ENCODE data around the gene F12.
"Not testable (repeated sequence)": the region's sequence is repeated elsewhere in the genome, so short reads cannot be mapped to it uniquely, and the experiment has no call there.

Gene F12

DNA sequence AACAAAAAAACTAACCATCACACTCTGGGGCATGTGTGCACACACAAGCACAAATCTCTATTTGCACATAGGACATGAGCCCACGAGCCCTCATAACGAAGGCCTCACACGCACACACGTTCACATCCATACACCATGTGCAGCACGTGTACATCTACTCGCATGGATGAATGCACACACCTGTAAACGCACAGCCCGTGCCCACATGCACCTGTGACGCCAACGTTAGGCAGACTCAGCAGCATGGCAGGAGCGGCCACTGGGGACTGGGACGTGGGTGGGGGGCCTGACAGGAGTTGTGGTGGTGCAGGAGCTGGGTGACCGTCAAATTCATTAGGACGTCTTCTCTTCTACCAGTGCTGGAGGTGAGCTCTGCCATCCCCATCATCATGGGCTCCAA, 22.0 kb downstream of the F12 start:
- no peaks in the 10 kb centered on the region for H3K4me1 ChIP-seq (ENCODE audit: control insufficient read depth, low read depth, low read length)
- H3K4me3 ChIP-seq (ENCODE audit: low read length), result no peak overlapping the region
- no peak overlapping the region for H3K27ac ChIP-seq (ENCODE audit: low read length)
- no peaks in the 10 kb centered on the region for H3K9me3 ChIP-seq (ENCODE audit: control insufficient read depth, low read depth, low read length)
- no peak overlapping the region for H3K9ac ChIP-seq (ENCODE audit: low read length)
- peaks cover 17% of the 10 kb centered on the region for H3K27me3 ChIP-seq (ENCODE audit: control insufficient read depth, insufficient read depth, low read length)
- no peaks in the 10 kb centered on the region for H3K36me3 ChIP-seq (ENCODE audit: control insufficient read depth, low read depth, low read length)

DNA sequence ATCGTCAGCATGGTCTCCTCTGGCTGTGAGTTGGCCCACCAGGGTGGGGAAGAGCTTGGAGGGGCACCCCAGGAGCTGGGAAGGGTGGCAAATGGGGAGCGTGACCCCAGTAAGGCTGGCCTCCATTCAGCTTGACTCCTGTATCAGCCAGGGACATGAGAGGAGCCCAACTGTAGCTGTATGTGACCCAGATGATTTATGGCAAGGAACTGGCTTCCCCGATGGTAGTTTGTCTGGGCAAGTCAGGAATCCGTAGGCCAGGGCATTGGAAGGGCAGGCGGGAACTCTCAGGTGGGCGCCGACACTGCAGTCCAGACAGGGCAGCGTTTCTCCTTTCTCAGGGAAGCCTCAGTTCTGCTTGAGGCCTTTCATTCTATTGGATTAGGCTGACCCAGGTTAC, 22.8 kb downstream of the F12 start:
- Histone ChIP-seq H3K27me3 (ENCODE audit: control insufficient read depth, insufficient read depth, low read length) (peaks cover 17% of the 10 kb centered on the region), H3K4me1 (ENCODE audit: control insufficient read depth, low read depth, low read length) (no peaks in the 10 kb centered on the region), H3K4me3 (ENCODE audit: low read length) (no peak overlapping the region), H3K9me3 (ENCODE audit: control insufficient read depth, low read depth, low read length) (no peaks in the 10 kb centered on the region), H3K27ac (ENCODE audit: low read length) (no peak overlapping the region), H3K9ac (ENCODE audit: low read length) (no peak overlapping the region), H3K36me3 (ENCODE audit: control insufficient read depth, low read depth, low read length) (no peaks in the 10 kb centered on the region)

- H3K27me3 ChIP-seq (ENCODE audit: control insufficient read depth, insufficient read depth, low read length), result peaks cover 17% of the 10 kb centered on the region
- no peaks in the 10 kb centered on the region for H3K36me3 ChIP-seq (ENCODE audit: control insufficient read depth, low read depth, low read length)
- no peak overlapping the region for H3K27ac ChIP-seq (ENCODE audit: low read length)
- H3K4me1 ChIP-seq (ENCODE audit: control insufficient read depth, low read depth, low read length), result no peaks in the 10 kb centered on the region
- H3K9ac ChIP-seq (ENCODE audit: low read length), result no peak overlapping the region
- no peak overlapping the region for H3K4me3 ChIP-seq (ENCODE audit: low read length)
- H3K9me3 ChIP-seq (ENCODE audit: control insufficient read depth, low read depth, low read length), result no peaks in the 10 kb centered on the region
Measured at GRCh38 chr5:177385720-177386119, 23.6 kb downstream of the F12 start.

- H3K9ac ChIP-seq (ENCODE audit: low read length), result no peak within 1 kb of the TSS
- no peak within 1 kb of the TSS for H3K27ac ChIP-seq (ENCODE audit: low read length)
- no peaks in the 10 kb centered on the region for H3K4me1 ChIP-seq (ENCODE audit: control insufficient read depth, low read depth, low read length)
- no peaks in the 10 kb centered on the region for H3K9me3 ChIP-seq (ENCODE audit: control insufficient read depth, low read depth, low read length)
- peaks cover 5% of the 10 kb centered on the region for H3K27me3 ChIP-seq (ENCODE audit: control insufficient read depth, insufficient read depth, low read length)
- H3K4me3 ChIP-seq (ENCODE audit: low read length), result no peak within 1 kb of the TSS
- H3K36me3 ChIP-seq (ENCODE audit: control insufficient read depth, low read depth, low read length), result no peaks in the 10 kb centered on the region
Measured at GRCh38 chr5:177384134-177384533, 25.2 kb downstream of the F12 start, which contains the start of gene SLC34A1. SLC34A1 (plus strand) TSS chr5:177384434; CDS start chr5:177385742, 1,308 bp downstream.

- Histone ChIP-seq H3K9ac (ENCODE audit: low read length) (no peak overlapping the region), H3K36me3 (ENCODE audit: control insufficient read depth, low read depth, low read length) (no peaks in the 10 kb centered on the region), H3K27ac (ENCODE audit: low read length) (no peak overlapping the region), H3K9me3 (ENCODE audit: control insufficient read depth, low read depth, low read length) (no peaks in the 10 kb centered on the region), H3K4me3 (ENCODE audit: low read length) (no peak overlapping the region), H3K27me3 (ENCODE audit: control insufficient read depth, insufficient read depth, low read length) (no peaks in the 10 kb centered on the region), H3K4me1 (ENCODE audit: control insufficient read depth, low read depth, low read length) (no peaks in the 10 kb centered on the region)
Measured at GRCh38 chr5:177383181-177383580, 26.2 kb downstream of the F12 start.

DNA sequence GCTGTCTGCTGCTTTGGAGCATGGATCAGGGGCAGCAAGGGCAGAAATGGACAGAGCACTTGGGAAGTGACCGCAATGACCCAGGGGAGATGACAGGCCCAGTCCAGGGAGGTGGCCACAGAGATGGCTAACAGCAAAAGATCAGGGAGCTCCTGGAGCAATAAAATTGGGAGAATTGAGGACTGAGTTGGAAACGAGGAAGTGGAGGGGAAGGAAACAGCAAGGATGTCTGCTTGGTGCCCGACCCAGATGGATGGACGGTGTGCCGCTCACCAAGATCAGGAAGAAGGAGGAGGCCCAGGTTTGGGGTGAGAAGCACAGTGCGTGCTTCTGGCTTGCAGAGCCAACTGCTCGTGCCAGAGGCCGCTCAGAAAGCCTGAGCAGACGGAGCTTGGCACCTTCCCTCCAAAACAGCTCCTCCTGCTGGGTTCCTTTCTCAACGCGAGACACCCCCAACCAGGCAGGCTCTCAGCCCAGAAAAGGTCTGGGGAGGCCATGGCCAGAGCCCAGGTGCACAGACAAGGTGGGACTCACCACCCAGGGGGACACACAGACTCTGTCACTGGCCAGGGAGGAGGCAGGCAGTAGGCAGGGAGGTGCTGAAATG, 26.8 kb downstream of the F12 start:
- no peak overlapping the region for H3K27ac ChIP-seq (ENCODE audit: low read length)
- H3K36me3 ChIP-seq (ENCODE audit: control insufficient read depth, low read depth, low read length), result no peaks in the 10 kb centered on the region
- no peak overlapping the region for H3K9ac ChIP-seq (ENCODE audit: low read length)
- peaks cover 3% of the 10 kb centered on the region for H3K4me1 ChIP-seq (ENCODE audit: control insufficient read depth, low read depth, low read length)
- H3K9me3 ChIP-seq (ENCODE audit: control insufficient read depth, low read depth, low read length), result no peaks in the 10 kb centered on the region
- H3K4me3 ChIP-seq (ENCODE audit: low read length), result no peak overlapping the region
- H3K27me3 ChIP-seq (ENCODE audit: control insufficient read depth, insufficient read depth, low read length), result no peaks in the 10 kb centered on the region

DNA sequence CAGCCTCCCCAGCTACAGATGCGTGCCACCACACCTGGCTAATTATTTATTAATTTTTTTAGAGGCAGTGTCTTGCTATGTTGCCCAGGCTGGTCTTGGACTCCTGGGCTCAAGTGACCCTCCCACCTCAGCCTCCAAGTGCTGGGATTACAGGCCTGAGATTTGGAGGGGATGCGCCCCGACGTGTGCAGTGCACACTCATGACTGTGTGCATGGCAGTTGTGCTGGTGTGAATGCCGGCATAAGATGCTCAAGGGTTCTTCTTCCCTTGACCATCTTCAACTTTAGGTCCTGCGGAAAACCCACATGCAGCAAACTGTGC, 28.6 kb downstream of the F12 start:
- H3K27ac ChIP-seq (ENCODE audit: low read length), result no peak overlapping the region
- H3K27me3 ChIP-seq (ENCODE audit: control insufficient read depth, insufficient read depth, low read length), result no peaks in the 10 kb centered on the region
- H3K9ac ChIP-seq (ENCODE audit: low read length), result no peak overlapping the region
- no peaks in the 10 kb centered on the region for H3K36me3 ChIP-seq (ENCODE audit: control insufficient read depth, low read depth, low read length)
- peaks cover 3% of the 10 kb centered on the region for H3K4me1 ChIP-seq (ENCODE audit: control insufficient read depth, low read depth, low read length)
- H3K4me3 ChIP-seq (ENCODE audit: low read length), result no peak overlapping the region
- H3K9me3 ChIP-seq (ENCODE audit: control insufficient read depth, low read depth, low read length), result no peaks in the 10 kb centered on the region

- H3K4me3 ChIP-seq (ENCODE audit: low read length), result no peak overlapping the region
- peaks cover 5% of the 10 kb centered on the region for H3K4me1 ChIP-seq (ENCODE audit: control insufficient read depth, low read depth, low read length)
- no peak overlapping the region for H3K9ac ChIP-seq (ENCODE audit: low read length)
- no peak overlapping the region for H3K27ac ChIP-seq (ENCODE audit: low read length)
- no peaks in the 10 kb centered on the region for H3K36me3 ChIP-seq (ENCODE audit: control insufficient read depth, low read depth, low read length)
- H3K27me3 ChIP-seq (ENCODE audit: control insufficient read depth, insufficient read depth, low read length), result no peaks in the 10 kb centered on the region
- no peaks in the 10 kb centered on the region for H3K9me3 ChIP-seq (ENCODE audit: control insufficient read depth, low read depth, low read length)
Measured at GRCh38 chr5:177378884-177379883, 30.2 kb downstream of the F12 start.

DNA sequence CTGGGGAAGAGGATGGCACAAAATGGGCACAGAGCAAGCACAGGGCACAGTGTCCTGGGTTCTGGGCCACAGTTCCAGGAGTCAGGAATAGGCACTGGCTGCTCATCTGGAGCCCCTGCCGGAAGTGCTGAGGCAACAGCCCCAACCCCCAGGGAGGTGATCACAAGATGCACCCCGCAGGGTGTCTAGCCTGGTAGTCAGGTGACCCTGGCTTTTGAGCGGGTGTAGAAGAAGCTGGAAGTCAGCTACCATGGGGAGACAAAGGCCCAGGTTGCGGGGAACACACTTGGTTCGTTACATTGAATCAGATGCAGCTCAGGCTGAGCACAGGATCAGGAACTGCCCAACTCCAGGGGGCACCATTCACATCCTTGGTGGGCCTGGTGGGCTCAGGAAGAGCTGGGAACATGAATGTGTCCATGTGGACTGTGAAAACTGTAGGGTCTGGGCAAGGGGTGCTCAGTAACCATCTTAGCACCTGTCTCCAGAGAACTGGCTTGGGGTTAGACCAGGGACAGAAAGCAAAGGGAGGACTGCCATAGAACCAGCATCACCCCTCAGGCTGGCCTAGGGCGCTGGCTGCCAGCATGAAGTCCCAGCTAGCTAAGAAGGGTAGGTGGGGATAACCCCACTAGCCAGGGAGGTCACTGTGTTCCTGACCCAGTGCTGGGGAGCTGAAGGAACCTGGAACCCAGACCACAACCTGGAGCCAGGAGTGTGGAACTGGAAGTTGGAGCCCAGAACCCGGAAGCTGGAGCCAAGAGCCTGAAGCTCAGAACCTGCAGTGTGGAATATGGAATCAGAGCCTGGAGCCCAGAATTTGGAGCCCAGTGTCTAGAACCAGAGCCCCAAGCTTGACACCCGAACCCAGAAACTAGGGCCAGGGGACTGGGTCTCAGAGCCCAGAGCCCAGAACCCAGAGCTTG, 31.2 kb downstream of the F12 start:
- Histone ChIP-seq H3K27me3 (ENCODE audit: control insufficient read depth, insufficient read depth, low read length) (no peaks in the 10 kb centered on the region), H3K36me3 (ENCODE audit: control insufficient read depth, low read depth, low read length) (no peaks in the 10 kb centered on the region), H3K9me3 (ENCODE audit: control insufficient read depth, low read depth, low read length) (no peaks in the 10 kb centered on the region), H3K4me3 (ENCODE audit: low read length) (no peak overlapping the region), H3K9ac (ENCODE audit: low read length) (no peak overlapping the region), H3K4me1 (ENCODE audit: control insufficient read depth, low read depth, low read length) (peaks cover 12% of the 10 kb centered on the region), H3K27ac (ENCODE audit: low read length) (no peak overlapping the region)

DNA sequence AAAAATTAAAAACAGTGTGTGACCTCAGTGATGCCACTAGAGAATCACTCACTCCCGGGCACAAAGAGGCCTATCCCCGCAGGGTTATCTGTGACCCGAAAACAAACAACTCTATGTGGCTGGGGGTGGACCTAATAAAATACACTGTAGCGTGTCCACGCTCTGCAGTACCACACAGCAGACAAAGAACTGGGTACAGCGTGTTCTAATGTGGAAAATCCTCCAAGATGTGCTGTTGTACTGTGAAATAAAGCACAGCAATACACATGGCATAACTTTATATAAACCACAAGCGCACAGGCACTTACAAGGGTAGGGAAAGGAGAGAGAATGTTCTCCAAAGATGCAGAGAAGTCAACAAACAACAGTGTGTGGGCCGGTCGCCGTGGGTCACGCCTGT, 33.3 kb downstream of the F12 start:
- peaks cover 15% of the 10 kb centered on the region for H3K4me1 ChIP-seq (ENCODE audit: control insufficient read depth, low read depth, low read length)

DNA sequence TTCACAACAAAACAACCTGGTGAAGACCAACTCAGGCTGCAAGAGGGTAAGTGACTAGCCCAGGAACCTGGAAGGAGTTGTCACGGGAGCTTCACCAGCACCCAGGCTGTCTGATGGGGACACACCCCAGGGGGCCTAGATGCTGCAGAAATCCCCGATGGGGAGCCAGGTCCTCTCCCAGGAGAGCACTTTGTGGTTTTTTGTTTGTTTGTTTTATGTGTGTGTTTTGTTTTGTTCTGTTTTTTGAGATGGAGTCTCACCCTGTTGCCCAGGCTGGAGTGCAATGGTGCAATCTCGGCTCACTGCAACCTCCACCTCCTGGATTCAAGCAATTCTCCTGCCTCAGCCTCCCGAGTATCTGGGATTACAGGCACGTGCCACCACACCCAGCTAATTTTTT, 33.8 kb downstream of the F12 start:
- H3K27ac ChIP-seq (ENCODE audit: low read length); H3K9ac ChIP-seq (ENCODE audit: low read length): not testable (repeated sequence)

More for the DNA sequence above, 33.3 kb downstream of the F12 start:
- H3K27ac ChIP-seq (ENCODE audit: low read length), result no peak overlapping the region
- H3K4me3 ChIP-seq (ENCODE audit: low read length), result no peak overlapping the region
- H3K27me3 ChIP-seq (ENCODE audit: control insufficient read depth, insufficient read depth, low read length), result no peaks in the 10 kb centered on the region
- H3K9ac ChIP-seq (ENCODE audit: low read length), result no peak overlapping the region
- no peaks in the 10 kb centered on the region for H3K36me3 ChIP-seq (ENCODE audit: control insufficient read depth, low read depth, low read length)
- no peaks in the 10 kb centered on the region for H3K9me3 ChIP-seq (ENCODE audit: control insufficient read depth, low read depth, low read length)

More for the DNA sequence above, 33.8 kb downstream of the F12 start:
- not testable (repeated sequence) for H3K27me3 ChIP-seq (ENCODE audit: control insufficient read depth, insufficient read depth, low read length); H3K36me3 ChIP-seq (ENCODE audit: control insufficient read depth, low read depth, low read length); H3K4me3 ChIP-seq (ENCODE audit: low read length); H3K9me3 ChIP-seq (ENCODE audit: control insufficient read depth, low read depth, low read length)
- peaks cover 15% of the 10 kb centered on the region for H3K4me1 ChIP-seq (ENCODE audit: control insufficient read depth, low read depth, low read length)

Data from iPS-18a (cell line).